ENCODE results near the gene MYO3B. TPM values are rescaled to one million over a fixed set of nuclear protein-coding genes. Genes with fewer than 3 reads are reported as not detected.
"Not testable (repeated sequence)": the region's sequence is repeated elsewhere in the genome, so short reads cannot be mapped to it uniquely, and the experiment has no call there.

The MYO3B gene
- total RNA-seq, 4 donors from 2014 or later, result 0.34 to 0.95 (median 0.89) TPM

DNA sequence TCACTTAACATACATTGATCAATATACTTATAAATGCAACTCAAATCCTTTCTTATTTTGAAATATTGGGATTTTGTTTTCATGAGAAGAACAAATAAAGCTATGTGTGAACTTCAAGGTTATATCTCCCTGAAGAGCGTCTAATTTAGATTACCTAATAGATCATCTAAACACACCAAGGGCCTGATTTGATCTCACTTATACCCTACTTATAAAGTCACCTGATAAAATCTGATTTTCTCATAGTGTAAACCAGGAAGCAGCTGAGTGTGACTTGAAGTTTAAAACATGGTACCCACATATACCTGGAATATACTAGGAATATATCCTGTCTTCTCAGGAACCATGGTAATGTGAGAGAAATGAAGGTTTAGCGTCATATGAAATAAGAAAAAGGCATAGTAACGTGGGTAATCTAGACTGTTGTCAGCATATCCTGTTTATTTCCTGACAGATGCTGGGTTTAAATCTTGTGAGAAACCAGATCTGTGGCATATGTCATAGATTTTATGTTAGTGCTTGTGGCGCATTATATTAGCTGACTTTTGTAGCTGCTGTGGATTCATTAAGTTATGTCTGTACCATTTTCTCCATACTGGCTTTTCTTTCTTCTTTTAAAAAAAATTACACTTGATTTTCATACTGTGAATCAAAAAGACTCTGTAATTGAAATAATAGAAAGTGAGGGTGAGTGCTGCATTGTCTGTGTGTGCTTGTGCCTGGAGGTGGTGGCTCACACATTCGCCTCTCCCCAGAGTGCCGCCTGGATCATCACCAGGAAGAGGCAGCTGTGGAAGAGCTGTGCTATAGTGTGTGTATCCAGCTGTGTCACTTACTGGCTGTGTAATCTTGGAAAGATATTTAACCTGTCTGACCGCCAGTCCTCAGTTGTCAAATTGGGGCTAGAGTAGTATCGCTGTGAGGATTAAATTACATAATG lies 164.0 kb downstream of the MYO3B start:
- no peak for DNase-seq (ENCODE audit: low spot score in 2 of 2)
- H3K27ac ChIP-seq, result no peak overlapping the region
- no peaks in the 10 kb centered on the region for H3K9me3 ChIP-seq
- H3K4me3 ChIP-seq, result no peak overlapping the region
- TF ChIP-seq, protein P1, sequence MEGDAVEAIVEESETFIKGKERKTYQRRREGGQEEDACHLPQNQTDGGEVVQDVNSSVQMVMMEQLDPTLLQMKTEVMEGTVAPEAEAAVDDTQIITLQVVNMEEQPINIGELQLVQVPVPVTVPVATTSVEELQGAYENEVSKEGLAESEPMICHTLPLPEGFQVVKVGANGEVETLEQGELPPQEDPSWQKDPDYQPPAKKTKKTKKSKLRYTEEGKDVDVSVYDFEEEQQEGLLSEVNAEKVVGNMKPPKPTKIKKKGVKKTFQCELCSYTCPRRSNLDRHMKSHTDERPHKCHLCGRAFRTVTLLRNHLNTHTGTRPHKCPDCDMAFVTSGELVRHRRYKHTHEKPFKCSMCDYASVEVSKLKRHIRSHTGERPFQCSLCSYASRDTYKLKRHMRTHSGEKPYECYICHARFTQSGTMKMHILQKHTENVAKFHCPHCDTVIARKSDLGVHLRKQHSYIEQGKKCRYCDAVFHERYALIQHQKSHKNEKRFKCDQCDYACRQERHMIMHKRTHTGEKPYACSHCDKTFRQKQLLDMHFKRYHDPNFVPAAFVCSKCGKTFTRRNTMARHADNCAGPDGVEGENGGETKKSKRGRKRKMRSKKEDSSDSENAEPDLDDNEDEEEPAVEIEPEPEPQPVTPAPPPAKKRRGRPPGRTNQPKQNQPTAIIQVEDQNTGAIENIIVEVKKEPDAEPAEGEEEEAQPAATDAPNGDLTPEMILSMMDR (IDR thresholded peaks at IDR 0.05), result no peak
- TF ChIP-seq POLR2A (IDR thresholded peaks at IDR 0.05) (no peak), POLR2AphosphoS5 (IDR thresholded peaks at IDR 0.05) (no peak)
- H3K27me3 ChIP-seq, result peaks cover 5% of the 10 kb centered on the region
- H3K36me3 ChIP-seq, result no peaks in the 10 kb centered on the region
- no peaks in the 10 kb centered on the region for H3K4me1 ChIP-seq
- WGBS, result 77% methylated on average over 8 of the region's 8 CpGs

DNA sequence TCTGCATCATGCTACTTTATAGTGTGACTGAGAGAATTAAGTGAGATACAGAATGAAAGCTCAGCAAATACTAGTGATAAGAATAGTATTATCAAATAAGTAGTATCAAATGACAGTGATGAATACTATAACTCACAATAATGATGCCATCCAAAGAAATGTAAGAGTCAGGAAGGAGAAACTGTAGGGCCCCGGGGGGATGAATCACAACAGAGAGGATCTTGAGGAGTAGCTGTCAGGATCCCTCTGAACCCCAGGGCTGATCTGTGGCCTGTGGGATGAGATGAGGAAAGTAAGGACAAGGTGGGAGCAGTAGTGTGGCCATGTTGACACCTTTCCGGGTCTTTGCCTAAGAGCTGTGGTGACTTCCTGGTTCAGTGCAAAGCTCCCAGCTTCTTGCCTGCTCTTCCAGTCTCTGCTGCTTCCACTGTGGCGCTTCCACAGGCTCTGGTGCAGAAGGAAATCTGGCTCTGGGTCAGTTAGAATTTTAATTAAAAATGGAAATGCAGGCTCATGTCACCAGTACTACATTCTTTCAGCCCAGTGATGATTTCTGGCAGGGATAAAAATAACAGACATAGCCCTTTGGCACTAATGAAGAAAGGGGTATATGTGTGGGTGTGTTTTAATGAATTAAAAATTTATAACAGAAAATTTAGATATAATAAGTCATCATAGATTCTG lies 166.9 kb downstream of the MYO3B start:
- no peaks in the 10 kb centered on the region for H3K36me3 ChIP-seq
- TF ChIP-seq POLR2AphosphoS5 (IDR thresholded peaks at IDR 0.05) (no peak), POLR2A (IDR thresholded peaks at IDR 0.05) (no peak), EP300 (IDR thresholded peaks at IDR 0.05) (no peak)
- TF ChIP-seq, protein P1 (IDR thresholded peaks at IDR 0.05), result no peak
- no peak overlapping the region for H3K4me3 ChIP-seq
- no peak overlapping the region for H3K27ac ChIP-seq
- no peaks in the 10 kb centered on the region for H3K27me3 ChIP-seq
- H3K9me3 ChIP-seq, result no peaks in the 10 kb centered on the region
- 84% methylated on average over 3 of the region's 3 CpGs for WGBS
- no peaks in the 10 kb centered on the region for H3K4me1 ChIP-seq
- DNase-seq (ENCODE audit: low spot score in 2 of 2), result no peak

DNA sequence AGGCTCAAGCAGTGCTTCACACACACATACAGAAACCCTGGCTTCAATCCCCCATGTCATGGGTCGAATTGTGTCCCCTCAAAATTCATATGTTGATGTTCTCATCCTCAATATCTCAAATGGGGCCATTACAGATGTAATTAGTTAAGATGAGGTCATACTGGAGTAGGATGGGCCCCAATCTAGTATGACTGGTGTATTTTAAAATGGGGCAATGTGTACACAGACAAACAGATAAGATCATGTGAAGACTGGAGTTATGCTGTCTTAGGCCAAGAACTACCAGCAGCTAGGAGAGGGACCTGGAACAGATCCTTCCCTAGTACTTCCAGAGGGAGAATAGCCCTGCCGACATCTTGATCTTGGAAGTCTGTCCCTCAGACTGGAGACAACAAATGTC lies 167.7 kb downstream of the MYO3B start:
- WGBS, result 85% methylated on average over 2 of the region's 2 CpGs
- TF ChIP-seq, protein P1 (IDR thresholded peaks at IDR 0.05), result no peak
- TF ChIP-seq POLR2AphosphoS5 (IDR thresholded peaks at IDR 0.05), result no peak
- no peak for TF ChIP-seq POLR2A (IDR thresholded peaks at IDR 0.05)

GRCh38 chr2:170349269-170349668 lies 171.3 kb downstream of the MYO3B start:
- H3K27me3 ChIP-seq; DNase-seq (ENCODE audit: low spot score in 2 of 2); H3K27ac ChIP-seq; H3K4me3 ChIP-seq; H3K36me3 ChIP-seq; H3K9me3 ChIP-seq; H3K4me1 ChIP-seq: not testable (repeated sequence)
- 77% methylated on average over 5 of the region's 5 CpGs for WGBS

More for the DNA sequence above, 167.7 kb downstream of the MYO3B start:
- no peak for DNase-seq (ENCODE audit: low spot score in 2 of 2)
- no peaks in the 10 kb centered on the region for H3K36me3 ChIP-seq
- H3K9me3 ChIP-seq, result no peaks in the 10 kb centered on the region
- no peaks in the 10 kb centered on the region for H3K27me3 ChIP-seq
- no peaks in the 10 kb centered on the region for H3K4me1 ChIP-seq
- H3K4me3 ChIP-seq, result no peak overlapping the region
- H3K27ac ChIP-seq, result no peak overlapping the region

DNA sequence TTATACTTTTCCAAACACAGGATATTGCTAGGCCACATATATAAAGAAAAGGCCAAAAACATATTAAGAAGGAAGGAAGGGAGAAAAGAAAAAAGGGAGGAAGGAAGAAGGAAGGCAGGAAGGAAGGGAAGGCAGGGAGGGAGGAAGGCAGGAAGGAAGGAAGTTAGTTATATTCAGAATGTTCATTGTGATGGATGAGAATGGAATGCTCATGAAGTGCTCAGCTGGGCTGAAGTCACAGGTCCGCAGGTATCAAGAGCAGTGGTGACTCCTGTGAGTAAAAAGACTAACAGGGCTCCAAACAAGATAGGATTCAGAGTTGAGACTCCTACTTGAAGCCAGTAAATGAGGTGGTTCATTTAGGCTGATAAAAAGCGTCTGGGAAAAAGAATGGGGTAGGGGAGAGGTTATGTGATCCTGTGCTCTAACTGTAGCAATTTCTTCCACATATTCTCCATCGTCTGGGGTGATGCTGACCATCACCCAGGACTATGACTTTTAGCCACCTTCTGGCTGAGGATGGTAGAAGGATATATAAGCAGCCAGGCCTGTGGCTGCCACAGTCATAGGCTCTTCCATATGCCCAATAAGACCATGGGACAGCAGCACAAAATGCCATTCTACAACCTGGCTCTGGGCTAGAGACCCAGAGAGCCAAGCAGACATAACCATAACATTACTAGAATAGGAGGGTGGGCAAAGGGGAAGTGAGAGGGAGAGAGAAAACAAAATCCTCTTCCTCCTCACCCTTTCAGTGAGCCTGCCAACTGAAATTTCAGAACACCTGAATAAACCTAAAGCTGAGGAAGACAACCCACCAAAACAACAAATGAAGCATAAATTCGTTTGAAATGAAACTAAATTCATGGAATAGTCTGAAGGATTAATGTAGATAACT lies 173.2 kb downstream of the MYO3B start:
- H3K27me3 ChIP-seq, result no peaks in the 10 kb centered on the region
- no peak overlapping the region for H3K4me3 ChIP-seq
- no peak for DNase-seq (ENCODE audit: low spot score in 2 of 2)
- no peaks in the 10 kb centered on the region for H3K36me3 ChIP-seq
- H3K27ac ChIP-seq, result no peak overlapping the region
- TF ChIP-seq EP300 (IDR thresholded peaks at IDR 0.05) (no peak), POLR2A (IDR thresholded peaks at IDR 0.05) (no peak), POLR2AphosphoS5 (IDR thresholded peaks at IDR 0.05) (no peak)
- TF ChIP-seq, protein P1 (IDR thresholded peaks at IDR 0.05), result no peak
- no peaks in the 10 kb centered on the region for H3K9me3 ChIP-seq
- 81% methylated on average over 4 of the region's 4 CpGs for WGBS
- no peaks in the 10 kb centered on the region for H3K4me1 ChIP-seq
